WTC11 (cell line): Measurements from ENCODE around the gene SYNDIG1. TPM values are rescaled to one million over a fixed set of nuclear protein-coding genes. Genes with fewer than 3 reads are reported as not detected.

Source experiments
- ATAC-seq: fragments of 200-7000 bp; cut with Tn5 transposase; 2 replicates; pipeline ENCODE4 v1.10.0; 2021; ENCODE audit warnings: mild to moderate bottlenecking, moderate library complexity
- CTCF ChIA-PET: fragments of 300-600 bp; sonication (Branson Sonifier 250); formaldehyde crosslinking; loops from one replicate; lab custom pipeline; 2021; ENCODE audit warnings: antibody characterized with exemption; lab: Charles Lee
- POLR2A ChIA-PET: fragments of 350-600 bp; sonication (Branson Sonifier 250); formaldehyde crosslinking; loops from one replicate; lab custom pipeline; 2021; ENCODE audit warnings: antibody characterized with exemption; lab: Charles Lee
- DNase-seq: peaks from one replicate; pipeline ENCODE4 v3.0.0; 2021; ENCODE audit warnings: low spot score
- H3K27ac Mint-ChIP-seq: 2 replicates; pipeline ENCODE4 v1.8.0; 2021; ENCODE audit warnings: mixed read lengths
- H3K27me3 Mint-ChIP-seq: 2 replicates; pipeline ENCODE4 v1.8.0; 2021; ENCODE audit warnings: low read depth, mild to moderate bottlenecking, moderate library complexity, mixed read lengths
- H3K36me3 Mint-ChIP-seq: 2 replicates; pipeline ENCODE4 v1.8.0; 2021; ENCODE audit warnings: mixed read lengths
- H3K4me1 Mint-ChIP-seq: 2 replicates; pipeline ENCODE4 v1.8.0; 2022; ENCODE audit warnings: mixed read lengths
- H3K4me3 Mint-ChIP-seq: 2 replicates; pipeline ENCODE4 v1.8.0; 2021; ENCODE audit warnings: mild to moderate bottlenecking, moderate library complexity, mixed read lengths
- H3K9me3 Mint-ChIP-seq: 2 replicates; pipeline ENCODE4 v1.8.0; 2021; ENCODE audit warnings: mixed read lengths
- FOXK1 ChIP-seq: sonication (generic); formaldehyde crosslinking; IDR thresholded peaks from 2 replicates; pipeline ENCODE4 v1.8.0; 2022; ENCODE audit warnings: mild to moderate bottlenecking, moderate library complexity, missing genetic modification reagents
- GABPB1 ChIP-seq: sonication (generic); formaldehyde crosslinking; IDR thresholded peaks from 2 replicates; pipeline ENCODE4 v1.8.1; 2023; ENCODE audit warnings: mild to moderate bottlenecking, missing genetic modification reagents
- MYBL2 ChIP-seq: sonication (generic); formaldehyde crosslinking; IDR thresholded peaks from 2 replicates; pipeline ENCODE4 v1.8.1; 2023; ENCODE audit warnings: mild to moderate bottlenecking, moderate library complexity, missing genetic modification reagents
- NR3C1 ChIP-seq: sonication (generic); formaldehyde crosslinking; conservative IDR thresholded peaks from 2 replicates; pipeline ENCODE4 v1.8.1; 2023; ENCODE audit warnings: low read depth, mild to moderate bottlenecking, missing genetic modification reagents
- OVOL2 ChIP-seq: fragments of 250-450 bp; sonication (Bioruptor Pico); IDR thresholded peaks from 2 replicates; pipeline ENCODE4 v1.9.0; 2021; ENCODE audit warnings: mild to moderate bottlenecking, borderline replicate concordance
- ZBTB21 ChIP-seq: sonication (generic); formaldehyde crosslinking; IDR thresholded peaks from 2 replicates; pipeline ENCODE4 v1.8.1; 2023; ENCODE audit warnings: mild to moderate bottlenecking, missing genetic modification reagents, borderline replicate concordance
- ZNF121 ChIP-seq: sonication (generic); formaldehyde crosslinking; IDR thresholded peaks from 2 replicates; pipeline ENCODE4 v1.8.0; 2023; ENCODE audit warnings: missing genetic modification reagents
- ZNF416 ChIP-seq: fragments of 250-450 bp; sonication (Bioruptor Pico); IDR thresholded peaks from 2 replicates; pipeline ENCODE4 v1.9.0; 2021; ENCODE audit warnings: mild to moderate bottlenecking, inconsistent platforms
- total RNA-seq: library from RNA; stranded (reverse); gene quantifications from 3 replicates; pipeline ENCODE4 v1.2.3, GENCODE V29; 2021
- TF ChIP-seq, protein P1 (sequence below): sonication (generic); formaldehyde crosslinking; IDR thresholded peaks from 2 replicates; pipeline ENCODE4 v1.8.1; 2023; ENCODE audit warnings: mild to moderate bottlenecking, missing genetic modification reagents, moderate library complexity
- TF ChIP-seq, protein P2 (sequence below): sonication (generic); formaldehyde crosslinking; IDR thresholded peaks from 2 replicates; pipeline ENCODE4 v1.8.0; 2022; ENCODE audit warnings: missing genetic modification reagents
- TF ChIP-seq, protein P3 (sequence below): sonication (generic); formaldehyde crosslinking; IDR thresholded peaks from 2 replicates; pipeline ENCODE4 v1.8.1; 2023; ENCODE audit warnings: mild to moderate bottlenecking, missing genetic modification reagents, moderate library complexity
- TF ChIP-seq, protein P4 (sequence below): sonication (generic); formaldehyde crosslinking; conservative IDR thresholded peaks from 2 replicates; pipeline ENCODE4 v1.8.1; 2022; ENCODE audit warnings: mild to moderate bottlenecking, missing genetic modification reagents
- TF ChIP-seq, protein P5 (sequence below): fragments of 250-450 bp; sonication (Bioruptor Pico); IDR thresholded peaks from 2 replicates; pipeline ENCODE4 v1.8.0; 2021; ENCODE audit warnings: mild to moderate bottlenecking
- TF ChIP-seq, protein P6 (sequence below): sonication (generic); formaldehyde crosslinking; conservative IDR thresholded peaks from 2 replicates; pipeline ENCODE4 v1.8.1; 2023; ENCODE audit warnings: mild to moderate bottlenecking, low read depth, missing genetic modification reagents, moderate library complexity

The SYNDIG1 gene
- total RNA-seq, 1 experiment from 2014 or later: 6.4 TPM

DNA sequence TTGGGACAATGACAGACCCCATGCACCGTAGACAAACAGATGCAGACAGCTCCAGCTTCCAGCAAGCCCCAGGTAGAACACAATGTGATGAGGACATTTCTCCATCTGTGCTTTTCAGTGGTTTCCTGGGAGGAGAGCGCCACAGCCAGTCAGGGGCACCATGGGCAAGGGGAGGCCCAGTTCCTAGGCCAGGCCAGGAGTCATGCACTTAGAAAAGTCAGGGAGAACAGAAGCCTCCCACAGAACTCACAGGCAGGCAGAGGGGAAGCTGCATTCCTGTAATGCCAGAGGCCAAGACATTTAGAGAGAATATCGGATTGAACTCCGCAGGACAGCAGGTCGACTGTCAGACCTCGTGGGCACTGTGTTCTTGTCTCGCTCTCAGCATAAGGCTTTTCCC, 9.2 kb downstream of the SYNDIG1 start:
- no peaks in the 10 kb centered on the region; the same call in 1 of the 2 replicates for H3K36me3 Mint-ChIP-seq
- no peak overlapping the region for H3K27ac Mint-ChIP-seq
- H3K4me1 Mint-ChIP-seq: peaks cover 24% of the 10 kb centered on the region
- no peak for DNase-seq
- peaks cover 8% of the 10 kb centered on the region for H3K27me3 Mint-ChIP-seq
- POLR2A ChIA-PET: no interaction called here
- H3K9me3 Mint-ChIP-seq: peaks cover 5% of the 10 kb centered on the region; the same call in 1 of the 2 replicates
- TF ChIP-seq, protein P1, sequence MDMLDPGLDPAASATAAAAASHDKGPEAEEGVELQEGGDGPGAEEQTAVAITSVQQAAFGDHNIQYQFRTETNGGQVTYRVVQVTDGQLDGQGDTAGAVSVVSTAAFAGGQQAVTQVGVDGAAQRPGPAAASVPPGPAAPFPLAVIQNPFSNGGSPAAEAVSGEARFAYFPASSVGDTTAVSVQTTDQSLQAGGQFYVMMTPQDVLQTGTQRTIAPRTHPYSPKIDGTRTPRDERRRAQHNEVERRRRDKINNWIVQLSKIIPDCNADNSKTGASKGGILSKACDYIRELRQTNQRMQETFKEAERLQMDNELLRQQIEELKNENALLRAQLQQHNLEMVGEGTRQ (CRISPR knock-in tag): no peak
- TF ChIP-seq ZNF121 (CRISPR knock-in tag) (no peak), ZBTB21 (CRISPR knock-in tag) (no peak), OVOL2 (no peak)
- TF ChIP-seq, protein P2, sequence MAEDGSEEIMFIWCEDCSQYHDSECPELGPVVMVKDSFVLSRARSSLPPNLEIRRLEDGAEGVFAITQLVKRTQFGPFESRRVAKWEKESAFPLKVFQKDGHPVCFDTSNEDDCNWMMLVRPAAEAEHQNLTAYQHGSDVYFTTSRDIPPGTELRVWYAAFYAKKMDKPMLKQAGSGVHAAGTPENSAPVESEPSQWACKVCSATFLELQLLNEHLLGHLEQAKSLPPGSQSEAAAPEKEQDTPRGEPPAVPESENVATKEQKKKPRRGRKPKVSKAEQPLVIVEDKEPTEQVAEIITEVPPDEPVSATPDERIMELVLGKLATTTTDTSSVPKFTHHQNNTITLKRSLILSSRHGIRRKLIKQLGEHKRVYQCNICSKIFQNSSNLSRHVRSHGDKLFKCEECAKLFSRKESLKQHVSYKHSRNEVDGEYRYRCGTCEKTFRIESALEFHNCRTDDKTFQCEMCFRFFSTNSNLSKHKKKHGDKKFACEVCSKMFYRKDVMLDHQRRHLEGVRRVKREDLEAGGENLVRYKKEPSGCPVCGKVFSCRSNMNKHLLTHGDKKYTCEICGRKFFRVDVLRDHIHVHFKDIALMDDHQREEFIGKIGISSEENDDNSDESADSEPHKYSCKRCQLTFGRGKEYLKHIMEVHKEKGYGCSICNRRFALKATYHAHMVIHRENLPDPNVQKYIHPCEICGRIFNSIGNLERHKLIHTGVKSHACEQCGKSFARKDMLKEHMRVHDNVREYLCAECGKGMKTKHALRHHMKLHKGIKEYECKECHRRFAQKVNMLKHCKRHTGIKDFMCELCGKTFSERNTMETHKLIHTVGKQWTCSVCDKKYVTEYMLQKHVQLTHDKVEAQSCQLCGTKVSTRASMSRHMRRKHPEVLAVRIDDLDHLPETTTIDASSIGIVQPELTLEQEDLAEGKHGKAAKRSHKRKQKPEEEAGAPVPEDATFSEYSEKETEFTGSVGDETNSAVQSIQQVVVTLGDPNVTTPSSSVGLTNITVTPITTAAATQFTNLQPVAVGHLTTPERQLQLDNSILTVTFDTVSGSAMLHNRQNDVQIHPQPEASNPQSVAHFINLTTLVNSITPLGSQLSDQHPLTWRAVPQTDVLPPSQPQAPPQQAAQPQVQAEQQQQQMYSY (CRISPR knock-in tag): no peak
- TF ChIP-seq, protein P3, sequence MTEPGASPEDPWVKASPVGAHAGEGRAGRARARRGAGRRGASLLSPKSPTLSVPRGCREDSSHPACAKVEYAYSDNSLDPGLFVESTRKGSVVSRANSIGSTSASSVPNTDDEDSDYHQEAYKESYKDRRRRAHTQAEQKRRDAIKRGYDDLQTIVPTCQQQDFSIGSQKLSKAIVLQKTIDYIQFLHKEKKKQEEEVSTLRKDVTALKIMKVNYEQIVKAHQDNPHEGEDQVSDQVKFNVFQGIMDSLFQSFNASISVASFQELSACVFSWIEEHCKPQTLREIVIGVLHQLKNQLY (CRISPR knock-in tag): no peak
- TF ChIP-seq, protein P4, sequence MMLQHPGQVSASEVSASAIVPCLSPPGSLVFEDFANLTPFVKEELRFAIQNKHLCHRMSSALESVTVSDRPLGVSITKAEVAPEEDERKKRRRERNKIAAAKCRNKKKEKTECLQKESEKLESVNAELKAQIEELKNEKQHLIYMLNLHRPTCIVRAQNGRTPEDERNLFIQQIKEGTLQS (CRISPR knock-in tag): no peak
- no peak overlapping the region for H3K4me3 Mint-ChIP-seq
- CTCF ChIA-PET: interaction anchor here (1.9 kb wide), 1 partner anchor 14 kb away, joined by 6 read pairs; no protein-coding TSS in a partner anchor
- ATAC-seq: peak; percentile 64

DNA sequence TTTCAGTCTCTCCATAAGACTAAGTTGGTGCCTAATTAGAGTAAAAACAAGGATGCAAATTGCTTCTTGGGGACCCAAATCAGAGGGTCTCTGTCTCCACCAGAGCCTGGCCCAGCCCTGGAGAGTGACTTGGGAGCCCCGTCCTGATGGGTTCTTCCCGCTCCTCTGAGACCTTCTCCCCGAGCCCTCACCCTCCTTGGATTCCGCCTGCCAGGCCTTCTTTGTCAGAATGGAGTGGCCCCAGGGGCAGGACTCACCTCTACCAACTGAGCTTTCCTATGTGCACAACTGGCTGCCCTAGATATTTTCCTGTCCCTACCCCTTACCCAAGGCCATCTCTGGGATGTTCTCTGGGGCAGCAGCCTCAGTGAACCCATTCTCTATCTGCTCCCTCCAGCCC, 9.7 kb downstream of the SYNDIG1 start:
- no peaks in the 10 kb centered on the region; the same call in 1 of the 2 replicates for H3K36me3 Mint-ChIP-seq
- CTCF ChIA-PET: interaction anchor here (0.7 to 1.9 kb wide), 2 partner anchors 9 to 14 kb away, joined by 4 to 6 read pairs; partner anchors contain the start of gene SYNDIG1
- H3K27me3 Mint-ChIP-seq: peaks cover 5% of the 10 kb centered on the region; the same call in 1 of the 2 replicates
- H3K9me3 Mint-ChIP-seq: peaks cover 5% of the 10 kb centered on the region; the same call in 1 of the 2 replicates
- H3K27ac Mint-ChIP-seq: no peak overlapping the region
- POLR2A ChIA-PET: no interaction called here
- DNase-seq (no peak), ATAC-seq (no peak)
- H3K4me1 Mint-ChIP-seq: peaks cover 27% of the 10 kb centered on the region
- no peak for TF ChIP-seq GABPB1 (CRISPR knock-in tag)
- TF ChIP-seq, protein P5, sequence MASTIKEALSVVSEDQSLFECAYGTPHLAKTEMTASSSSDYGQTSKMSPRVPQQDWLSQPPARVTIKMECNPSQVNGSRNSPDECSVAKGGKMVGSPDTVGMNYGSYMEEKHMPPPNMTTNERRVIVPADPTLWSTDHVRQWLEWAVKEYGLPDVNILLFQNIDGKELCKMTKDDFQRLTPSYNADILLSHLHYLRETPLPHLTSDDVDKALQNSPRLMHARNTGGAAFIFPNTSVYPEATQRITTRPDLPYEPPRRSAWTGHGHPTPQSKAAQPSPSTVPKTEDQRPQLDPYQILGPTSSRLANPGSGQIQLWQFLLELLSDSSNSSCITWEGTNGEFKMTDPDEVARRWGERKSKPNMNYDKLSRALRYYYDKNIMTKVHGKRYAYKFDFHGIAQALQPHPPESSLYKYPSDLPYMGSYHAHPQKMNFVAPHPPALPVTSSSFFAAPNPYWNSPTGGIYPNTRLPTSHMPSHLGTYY (CRISPR knock-in tag): no peak
- no peak overlapping the region for H3K4me3 Mint-ChIP-seq

DNA sequence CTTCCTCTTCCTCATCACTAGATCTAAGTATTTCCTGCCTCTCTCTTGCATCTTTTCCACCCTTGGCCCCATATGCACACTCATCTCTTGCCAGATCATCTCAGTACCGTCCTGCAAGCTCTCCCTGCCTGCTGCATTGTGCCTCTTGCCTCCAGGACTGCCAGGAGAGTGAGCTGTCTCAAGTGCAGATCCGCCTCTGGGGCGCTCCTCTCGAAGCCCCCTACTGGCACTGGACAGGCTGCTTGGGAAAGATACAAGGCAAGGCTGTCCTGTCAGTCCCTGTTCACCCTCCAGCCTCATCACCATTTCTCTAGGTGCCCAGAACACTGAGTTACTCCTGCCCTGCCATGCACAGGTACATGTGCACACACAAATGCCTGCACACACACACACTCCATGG, 10.2 kb downstream of the SYNDIG1 start:
- TF ChIP-seq, protein P6, sequence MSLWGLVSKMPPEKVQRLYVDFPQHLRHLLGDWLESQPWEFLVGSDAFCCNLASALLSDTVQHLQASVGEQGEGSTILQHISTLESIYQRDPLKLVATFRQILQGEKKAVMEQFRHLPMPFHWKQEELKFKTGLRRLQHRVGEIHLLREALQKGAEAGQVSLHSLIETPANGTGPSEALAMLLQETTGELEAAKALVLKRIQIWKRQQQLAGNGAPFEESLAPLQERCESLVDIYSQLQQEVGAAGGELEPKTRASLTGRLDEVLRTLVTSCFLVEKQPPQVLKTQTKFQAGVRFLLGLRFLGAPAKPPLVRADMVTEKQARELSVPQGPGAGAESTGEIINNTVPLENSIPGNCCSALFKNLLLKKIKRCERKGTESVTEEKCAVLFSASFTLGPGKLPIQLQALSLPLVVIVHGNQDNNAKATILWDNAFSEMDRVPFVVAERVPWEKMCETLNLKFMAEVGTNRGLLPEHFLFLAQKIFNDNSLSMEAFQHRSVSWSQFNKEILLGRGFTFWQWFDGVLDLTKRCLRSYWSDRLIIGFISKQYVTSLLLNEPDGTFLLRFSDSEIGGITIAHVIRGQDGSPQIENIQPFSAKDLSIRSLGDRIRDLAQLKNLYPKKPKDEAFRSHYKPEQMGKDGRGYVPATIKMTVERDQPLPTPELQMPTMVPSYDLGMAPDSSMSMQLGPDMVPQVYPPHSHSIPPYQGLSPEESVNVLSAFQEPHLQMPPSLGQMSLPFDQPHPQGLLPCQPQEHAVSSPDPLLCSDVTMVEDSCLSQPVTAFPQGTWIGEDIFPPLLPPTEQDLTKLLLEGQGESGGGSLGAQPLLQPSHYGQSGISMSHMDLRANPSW (CRISPR knock-in tag): no peak
- TF ChIP-seq FOXK1 (CRISPR knock-in tag) (no peak), NR3C1 (CRISPR knock-in tag) (no peak), ZNF416 (CRISPR knock-in tag) (no peak), MYBL2 (CRISPR knock-in tag) (no peak)
- DNase-seq: no peak
- ChIA-PET POLR2A (no interaction called here), CTCF (interaction anchor here (0.7 to 1.9 kb wide), 2 partner anchors 10 to 15 kb away, joined by 4 to 6 read pairs; partner anchors contain the start of gene SYNDIG1)
- ATAC-seq: peak; percentile 63
- Mint-ChIP-seq H3K9me3 (peaks cover 5% of the 10 kb centered on the region; the same call in 1 of the 2 replicates), H3K27me3 (0 out of 2 replicates have a peak, but pooled peaks cover 2% of the 10 kb centered on the region), H3K4me3 (no peak overlapping the region), H3K27ac (no peak overlapping the region), H3K36me3 (no peaks in the 10 kb centered on the region; the same call in 1 of the 2 replicates), H3K4me1 (peaks cover 31% of the 10 kb centered on the region)
